Colon (tissue), 2 donors: ENCODE results near the gene AGER.
"Not testable (repeated sequence)": the region's sequence is repeated elsewhere in the genome, so short reads cannot be mapped to it uniquely, and the experiment has no call there.

Experiments used
- FAIRE-seq: peaks from 2 replicates; lab custom pipeline; 2012; peaks lifted over from hg19 to GRCh38; lab: Jason Lieb, UNC
- donor health status: control.
- donor health status: control.

Gene AGER

DNA sequence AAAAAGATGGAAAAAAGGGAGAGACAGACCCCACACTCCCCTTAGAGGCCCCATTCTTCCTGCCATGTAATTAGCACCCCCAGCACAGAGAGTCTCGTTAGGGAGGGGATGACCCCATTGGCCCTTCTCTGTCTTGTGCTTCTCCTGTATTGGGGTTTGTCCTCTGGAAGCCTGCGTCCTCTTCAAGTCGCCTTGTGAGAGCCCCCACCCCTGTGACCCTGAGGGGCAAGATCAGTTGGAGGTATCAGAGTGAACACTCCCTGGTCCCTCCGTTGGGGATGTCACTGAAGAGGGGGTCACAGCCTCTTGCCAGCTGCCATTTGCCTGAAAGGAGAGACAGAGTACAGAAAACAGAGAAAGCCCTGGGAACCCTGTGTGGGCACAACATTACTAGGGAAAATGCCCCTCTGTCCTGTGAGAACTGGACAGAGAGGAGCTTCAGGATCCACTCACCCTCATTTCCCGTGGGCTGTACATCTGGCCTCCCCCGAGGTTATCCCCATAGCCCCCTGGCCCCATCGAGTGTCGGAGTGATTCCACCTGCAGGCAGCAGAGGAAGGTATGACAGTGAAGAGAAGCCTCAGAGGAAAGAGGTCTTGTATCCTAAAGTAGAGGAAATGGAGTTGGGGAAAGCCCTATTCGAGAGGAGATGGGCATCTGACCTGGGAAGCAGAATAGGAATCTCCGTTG is 2.2 kb upstream of the AGER start:
- FAIRE-seq, result not testable (repeated sequence)

DNA sequence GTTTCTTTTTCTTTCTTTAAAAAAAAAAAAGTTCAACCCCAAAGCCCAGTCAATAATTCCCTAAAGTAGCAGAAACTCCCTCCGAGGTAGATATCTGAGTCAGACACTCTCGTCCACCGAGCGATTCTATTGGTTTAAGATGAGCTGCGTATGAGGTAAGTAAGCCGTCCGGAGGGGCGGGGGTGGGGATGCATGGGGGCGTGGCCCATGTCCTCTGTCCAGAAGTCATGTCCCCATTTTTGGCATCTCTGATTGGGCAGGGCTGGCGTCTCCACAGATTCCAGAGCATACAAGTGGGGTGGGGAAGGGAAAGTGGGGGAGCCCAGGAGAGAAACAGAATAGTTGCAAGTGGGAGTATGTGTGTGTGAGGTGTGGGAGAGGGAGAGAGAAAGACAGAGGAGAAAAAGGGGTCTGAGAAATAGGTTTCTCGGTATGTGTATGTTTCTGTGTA is 1.7 kb upstream of the AGER start:
- FAIRE-seq, result not testable (repeated sequence)

DNA sequence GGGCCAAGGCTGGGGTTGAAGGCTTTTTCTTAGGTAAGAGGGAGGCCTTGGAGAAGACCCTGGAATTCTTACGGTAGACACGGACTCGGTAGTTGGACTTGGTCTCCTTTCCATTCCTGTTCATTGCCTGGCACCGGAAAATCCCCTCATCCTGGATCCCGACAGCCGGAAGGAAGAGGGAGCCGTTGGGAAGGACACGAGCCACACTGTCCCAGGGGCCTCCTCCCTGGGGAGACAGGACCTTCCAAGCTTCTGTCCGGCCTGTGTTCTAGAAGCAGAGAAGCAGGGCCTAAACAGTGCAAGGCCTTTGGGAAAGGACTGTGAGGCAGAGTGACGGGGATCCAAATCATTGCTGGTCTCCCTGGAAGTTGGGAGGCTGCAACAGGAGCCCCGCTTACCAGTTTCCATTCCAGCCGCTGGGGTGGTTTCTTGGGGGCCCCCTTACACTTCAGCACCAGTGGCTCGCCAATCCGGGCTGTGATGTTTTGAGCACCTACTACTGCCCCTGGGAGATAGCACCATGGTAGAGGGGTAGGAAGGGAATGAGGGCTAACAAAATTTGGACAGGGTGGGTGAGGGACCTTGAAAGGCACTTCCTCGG is 470 bp downstream of the AGER start:
- no peak for FAIRE-seq

DNA sequence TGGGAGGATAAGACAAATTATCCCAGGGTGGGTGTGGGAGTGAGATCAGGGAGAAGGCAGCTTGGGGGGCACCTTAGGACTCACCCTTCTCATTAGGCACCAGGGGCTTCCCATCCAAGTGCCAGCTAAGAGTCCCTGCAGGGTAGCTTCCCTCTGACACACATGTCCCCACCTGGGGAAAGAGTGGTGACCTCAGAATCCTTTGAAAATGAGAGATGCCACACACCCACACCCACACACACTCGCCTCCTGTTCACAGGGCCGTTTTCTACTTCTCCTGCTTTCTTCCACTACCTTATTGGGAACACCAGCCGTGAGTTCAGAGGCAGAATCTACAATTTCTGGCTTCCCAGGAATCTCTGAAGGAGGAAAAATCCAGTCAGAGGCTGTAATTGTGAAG is 1.0 kb downstream of the AGER start:
- no peak for FAIRE-seq

DNA sequence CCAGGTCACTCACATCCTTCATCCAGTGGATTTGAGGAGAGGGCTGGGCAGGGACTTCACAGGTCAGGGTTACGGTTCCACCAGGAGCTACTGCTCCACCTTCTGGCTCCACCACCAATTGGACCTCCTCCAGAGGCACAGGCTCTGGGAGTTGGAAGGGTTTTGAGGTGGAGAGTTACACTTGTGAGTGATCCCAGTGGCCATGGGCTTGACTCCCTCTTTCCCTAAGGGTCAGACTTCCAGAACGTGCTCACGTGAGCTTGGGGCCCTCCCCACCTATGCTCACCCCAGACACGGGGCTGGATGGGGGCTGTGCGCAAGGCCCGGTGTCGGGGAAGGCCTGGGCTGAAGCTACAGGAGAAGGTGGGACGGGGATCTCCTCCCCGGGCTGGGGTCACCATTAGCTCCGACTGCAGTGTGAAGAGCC is 1.5 kb downstream of the AGER start:
- FAIRE-seq, result no peak

DNA sequence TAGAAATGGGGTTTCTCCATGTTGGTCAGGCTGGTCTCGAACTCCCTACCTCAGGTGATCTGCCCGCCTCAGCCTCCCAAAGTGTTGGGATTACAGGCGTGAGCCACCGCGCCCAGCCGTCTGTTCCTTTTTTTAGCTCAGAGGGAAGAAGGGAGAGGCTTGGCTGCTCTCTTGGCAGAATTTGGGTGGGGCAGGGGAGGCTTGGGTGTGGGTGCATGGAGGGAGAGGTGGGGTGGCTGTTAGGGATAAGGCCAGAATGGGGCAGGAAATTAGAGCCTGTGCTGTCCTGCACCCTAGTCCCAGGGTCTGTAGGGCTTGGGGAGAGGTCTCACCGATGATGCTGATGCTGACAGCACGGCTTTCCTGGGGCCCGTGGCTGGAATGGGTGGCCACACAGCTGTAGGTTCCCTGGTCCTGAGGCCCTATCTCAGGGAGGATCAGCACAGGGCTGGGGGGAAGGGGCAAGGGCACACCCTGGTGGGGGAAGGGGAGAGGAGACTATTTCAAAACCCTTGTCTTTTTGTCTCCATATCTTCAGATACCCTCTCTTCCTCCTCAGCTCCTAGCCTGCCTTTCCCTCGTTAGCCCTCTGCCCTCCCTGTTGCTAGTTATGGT is 2.0 kb downstream of the AGER start:
- FAIRE-seq, result no peak

DNA sequence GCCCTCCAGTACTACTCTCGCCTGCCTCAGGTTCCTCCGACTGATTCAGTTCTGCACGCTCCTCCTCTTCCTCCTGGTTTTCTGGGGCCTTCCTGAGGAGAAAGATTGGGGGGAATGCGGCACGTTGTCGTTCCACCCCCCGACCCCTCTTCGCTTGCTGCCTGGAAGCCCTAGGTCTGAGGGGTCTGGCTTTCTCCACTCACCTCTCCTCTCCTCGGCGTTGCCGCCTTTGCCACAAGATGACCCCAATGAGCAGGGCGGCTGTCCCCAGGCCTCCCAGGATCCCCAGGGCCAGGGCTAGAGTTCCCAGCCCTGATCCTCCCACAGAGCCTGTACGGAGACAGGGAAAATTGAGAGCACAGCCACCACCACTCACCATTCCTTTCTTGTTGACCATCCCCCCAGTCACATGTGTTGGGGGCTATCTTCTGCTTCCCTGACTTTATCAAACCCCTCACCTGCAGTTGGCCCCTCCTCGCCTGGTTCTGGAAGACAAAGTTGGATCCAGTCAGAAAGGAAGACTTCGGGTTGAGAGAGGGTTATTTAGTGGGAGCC is 2.8 kb downstream of the AGER start:
- FAIRE-seq, result no peak

DNA sequence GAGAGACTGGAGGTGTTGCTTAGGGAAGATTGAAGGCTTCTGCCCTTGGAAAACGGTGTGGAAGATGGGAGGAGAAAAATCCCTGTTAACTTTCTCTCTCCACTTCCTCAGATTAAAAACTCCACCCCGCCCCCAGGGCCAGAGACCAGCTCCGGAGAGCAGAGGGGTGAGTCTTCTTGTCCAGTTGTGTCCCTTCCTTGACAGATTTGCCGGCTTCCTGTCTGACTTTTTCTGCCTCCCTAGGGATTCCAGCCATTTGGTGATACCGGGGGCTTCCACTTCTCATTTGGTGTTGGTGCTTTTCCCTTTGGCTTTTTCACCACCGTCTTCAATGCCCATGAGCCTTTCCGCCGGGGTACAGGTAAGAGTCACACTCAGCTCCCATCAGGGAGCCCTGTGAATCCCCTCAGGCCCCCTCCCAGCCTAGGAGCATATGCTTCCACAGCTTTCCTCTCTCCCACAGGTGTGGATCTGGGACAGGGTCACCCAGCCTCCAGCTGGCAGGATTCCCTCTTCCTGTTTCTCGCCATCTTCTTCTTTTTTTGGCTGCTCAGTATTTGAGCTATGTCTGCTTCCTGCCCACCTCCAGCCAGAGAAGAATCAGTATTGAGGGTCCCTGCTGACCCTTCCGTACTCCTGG is 4.2 kb downstream of the AGER start:
- no peak for FAIRE-seq

DNA sequence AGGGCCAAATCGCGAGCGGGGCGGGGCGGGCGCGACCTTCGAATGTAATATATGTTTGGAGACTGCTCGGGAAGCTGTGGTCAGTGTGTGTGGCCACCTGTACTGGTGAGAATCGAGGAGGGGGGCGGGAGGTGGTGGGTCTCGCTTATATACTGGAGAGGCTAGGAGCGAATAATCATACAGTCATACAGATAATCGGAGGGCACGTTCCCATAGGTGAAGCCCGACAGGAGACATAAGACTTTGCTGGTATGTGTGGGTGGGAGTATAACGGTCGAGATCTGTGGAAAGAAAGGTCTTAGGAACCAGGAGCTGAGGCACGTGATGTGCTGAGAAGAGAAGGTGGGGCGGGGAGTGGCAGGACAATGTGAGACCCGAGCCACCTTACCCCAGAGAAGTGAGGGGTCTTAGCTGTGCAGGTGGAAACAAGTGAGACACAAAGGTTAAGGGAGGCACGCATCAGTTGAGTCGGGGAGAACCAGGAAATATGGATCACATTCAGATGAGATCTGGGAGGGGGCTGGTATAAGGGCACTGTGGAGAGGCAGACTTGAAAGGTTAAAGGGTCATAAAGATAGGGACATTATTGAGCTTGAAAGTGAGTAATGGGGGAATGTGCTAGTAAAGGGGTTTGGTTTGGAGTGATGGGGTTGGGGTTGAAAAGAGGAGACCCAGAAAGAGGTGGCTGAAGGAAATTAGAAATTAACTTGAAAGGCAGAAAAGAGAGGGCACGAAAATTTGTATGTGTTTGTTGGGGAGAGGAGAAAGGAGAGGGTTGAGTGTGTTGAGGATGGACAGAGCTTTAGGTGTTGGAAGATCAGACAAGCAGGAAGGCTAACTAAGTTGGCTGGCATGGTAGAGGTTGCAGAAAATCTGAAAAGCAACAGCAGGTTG is 5.3 kb downstream of the AGER start:
- FAIRE-seq, result no peak

DNA sequence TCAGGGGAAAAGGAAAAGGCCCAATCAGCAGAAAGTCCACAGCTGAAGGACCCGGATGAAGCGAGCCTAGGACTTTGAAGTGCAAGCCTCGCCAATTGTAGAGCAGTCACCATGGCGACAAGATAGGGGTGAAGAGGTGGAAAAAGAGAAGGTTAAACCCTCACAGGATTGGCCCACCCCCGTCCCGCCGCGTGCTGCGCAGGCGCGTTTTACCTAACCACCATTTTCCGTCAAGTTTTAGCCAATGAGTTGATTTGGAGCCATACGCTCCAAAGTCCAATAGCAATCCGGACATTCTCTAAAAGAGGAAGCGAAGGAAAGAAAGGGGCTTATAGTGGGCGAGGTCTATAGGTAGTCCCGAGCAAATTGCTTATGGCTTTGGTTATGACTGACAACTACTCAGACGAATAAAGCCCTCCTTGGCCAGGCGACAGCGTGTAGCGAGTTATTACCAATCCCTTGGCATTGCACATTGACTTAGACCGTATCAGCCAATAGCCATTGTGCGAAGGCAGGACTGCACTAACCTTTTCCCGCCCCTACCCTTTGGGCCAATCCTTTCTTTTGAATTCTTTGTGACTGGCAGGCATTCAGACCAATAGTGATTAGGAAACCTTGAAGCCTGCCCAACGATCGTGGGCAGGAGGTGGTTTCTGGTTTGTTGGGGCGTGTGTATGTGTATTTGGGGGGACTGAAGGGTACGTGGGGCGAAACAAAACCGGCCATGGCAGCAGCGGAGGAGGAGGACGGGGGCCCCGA is 6.1 kb downstream of the AGER start, which contains the start of gene RNF5:
RNF5 (plus strand) TSS at position 618 of the 759 bp plus-strand sequence; CDS start at position 725, 107 bp downstream.
- FAIRE-seq, result peak; percentile 95

DNA sequence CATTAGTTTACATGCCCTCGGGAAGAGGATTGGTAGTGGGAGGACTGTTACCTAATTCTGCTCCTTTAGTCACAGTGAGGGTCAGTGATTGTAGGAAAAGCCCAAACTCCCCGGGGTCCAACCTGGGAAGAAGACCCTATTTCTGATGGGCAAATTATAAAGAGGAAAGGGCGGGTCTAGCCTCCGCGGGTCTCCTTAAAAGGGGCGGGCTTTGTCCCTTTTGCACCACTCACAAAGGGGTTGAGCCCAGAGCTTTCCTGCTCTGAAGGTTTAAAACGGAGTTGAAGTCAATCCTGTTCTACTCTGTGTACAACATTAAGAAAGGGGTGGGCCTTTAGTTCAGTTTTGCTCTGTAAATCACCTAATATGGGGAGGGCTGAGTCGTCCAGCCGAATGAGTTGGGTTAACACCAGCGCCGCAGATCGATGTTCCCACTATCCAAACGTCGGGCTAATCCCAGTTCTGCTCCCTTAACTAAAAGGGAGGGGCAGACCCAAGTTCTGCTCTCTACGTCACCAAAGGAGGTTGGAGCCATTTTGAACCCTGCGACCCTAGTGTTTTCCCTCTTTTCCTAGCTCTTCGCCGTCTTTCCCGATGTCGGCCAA is 6.8 kb downstream of the AGER start:
- FAIRE-seq, result no peak

DNA sequence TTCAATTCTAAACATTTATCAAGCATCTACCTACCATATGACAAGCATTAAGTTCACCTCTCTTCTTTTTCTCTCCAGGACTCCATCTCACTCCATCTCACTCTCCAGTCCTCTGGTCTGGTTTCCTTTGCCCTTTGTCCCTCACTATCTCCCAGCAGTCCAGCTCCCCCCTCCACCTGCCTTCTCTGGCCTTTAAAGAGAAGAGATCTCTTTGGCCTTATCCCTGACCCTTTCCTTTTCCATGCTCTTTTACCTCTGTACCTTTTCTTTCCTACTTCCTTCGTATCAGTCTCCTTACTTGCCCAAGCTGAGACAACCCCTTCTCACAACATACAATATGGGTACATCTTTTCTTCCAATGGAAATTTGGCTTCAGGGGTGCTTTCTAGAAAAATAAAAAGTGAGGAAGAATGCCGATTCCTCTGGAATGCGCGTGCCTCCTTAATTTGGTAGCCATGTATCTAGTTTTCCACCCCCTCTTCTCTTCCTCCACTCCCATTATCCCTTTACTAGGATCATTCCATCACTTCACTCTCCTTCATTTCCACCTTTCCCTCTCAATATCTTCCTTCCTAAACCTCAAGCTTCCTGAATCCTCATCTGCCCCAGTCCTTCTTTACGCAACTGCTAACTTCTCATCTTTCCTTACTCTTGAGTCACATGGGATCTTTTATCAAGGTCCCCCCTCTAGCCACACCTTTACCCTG is 7.4 kb downstream of the AGER start:
- FAIRE-seq, result no peak

DNA sequence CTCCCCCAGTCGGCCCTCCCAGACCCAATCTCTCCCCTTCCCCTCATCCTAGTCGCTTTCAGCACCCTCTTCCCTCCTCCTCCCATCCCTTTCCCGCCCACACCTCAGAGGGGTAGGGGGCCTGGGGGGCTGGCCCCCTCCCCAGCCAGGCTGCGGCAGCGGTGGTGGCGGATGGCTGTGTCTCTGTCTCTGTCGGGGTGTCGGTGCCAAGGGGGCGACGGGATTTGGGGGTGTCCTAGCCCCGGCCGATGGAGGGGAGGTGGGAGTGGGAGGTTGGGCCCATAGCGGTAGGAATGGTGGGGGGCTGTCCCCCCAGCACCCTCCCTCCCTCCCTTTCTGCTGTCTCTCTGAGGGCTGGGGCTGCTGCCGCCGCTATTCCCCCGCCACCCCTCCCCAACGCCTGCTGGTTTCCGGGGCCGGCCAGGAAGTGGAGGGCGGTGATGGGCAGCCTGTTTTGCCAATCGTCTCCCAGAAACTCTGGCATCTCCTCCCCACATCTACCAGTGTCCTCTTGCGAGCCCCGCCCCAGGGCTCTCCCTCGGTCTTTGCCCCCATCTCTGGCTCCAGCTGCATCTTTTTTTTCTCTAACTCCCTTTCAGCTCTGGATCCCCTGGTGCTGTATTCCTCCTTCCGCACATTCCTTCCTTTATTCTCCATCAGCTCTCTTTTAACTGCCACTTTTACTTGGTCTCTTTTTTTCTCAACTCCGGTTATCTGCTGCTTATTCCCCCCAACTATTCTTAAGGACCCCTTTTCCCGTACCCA is 8.2 kb downstream of the AGER start, which contains the start of gene AGPAT1:
AGPAT1 (minus strand) TSS at position 374 of the 765 bp plus-strand sequence. CDS start 4,588 bp downstream, outside the sequence.
- no peak for FAIRE-seq

DNA sequence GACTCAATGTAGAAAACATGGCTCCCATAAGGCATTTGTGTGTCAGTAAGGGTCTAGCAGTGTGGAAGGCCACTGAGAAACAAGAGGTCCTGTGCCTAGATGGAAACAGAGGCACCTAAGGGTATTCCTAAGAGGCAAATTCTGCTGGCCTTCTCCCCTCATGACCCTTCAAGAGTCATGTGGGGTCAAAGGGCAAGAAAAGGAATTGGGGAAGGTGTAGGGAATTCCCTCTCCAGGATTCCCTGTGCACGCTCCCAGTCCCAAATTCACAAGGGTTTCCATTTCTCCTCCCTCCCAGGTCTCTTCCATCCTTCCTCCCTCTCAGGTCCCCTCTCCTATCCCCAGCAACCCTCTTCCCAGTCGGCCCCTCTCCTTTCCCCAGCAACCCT is 8.7 kb downstream of the AGER start:
- no peak for FAIRE-seq

DNA sequence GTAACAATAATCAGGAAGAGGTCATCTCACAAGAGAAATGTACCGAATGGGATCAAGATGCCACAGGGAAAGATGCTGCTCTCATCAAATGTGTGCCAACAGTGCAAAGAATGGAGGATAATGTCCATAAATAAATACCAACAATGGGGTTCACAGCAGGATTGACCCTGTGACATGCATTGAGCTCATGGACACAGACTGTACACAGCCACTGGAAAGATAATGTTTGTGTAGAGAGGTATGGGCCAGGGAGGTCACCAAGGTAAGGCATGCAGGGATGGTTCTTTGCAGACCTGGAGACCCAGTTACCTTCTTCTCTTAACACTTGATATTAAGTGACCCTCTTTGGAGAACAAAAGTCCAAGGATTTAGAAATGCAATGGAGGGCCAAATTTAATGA is 9.6 kb downstream of the AGER start:
- FAIRE-seq, result no peak

DNA sequence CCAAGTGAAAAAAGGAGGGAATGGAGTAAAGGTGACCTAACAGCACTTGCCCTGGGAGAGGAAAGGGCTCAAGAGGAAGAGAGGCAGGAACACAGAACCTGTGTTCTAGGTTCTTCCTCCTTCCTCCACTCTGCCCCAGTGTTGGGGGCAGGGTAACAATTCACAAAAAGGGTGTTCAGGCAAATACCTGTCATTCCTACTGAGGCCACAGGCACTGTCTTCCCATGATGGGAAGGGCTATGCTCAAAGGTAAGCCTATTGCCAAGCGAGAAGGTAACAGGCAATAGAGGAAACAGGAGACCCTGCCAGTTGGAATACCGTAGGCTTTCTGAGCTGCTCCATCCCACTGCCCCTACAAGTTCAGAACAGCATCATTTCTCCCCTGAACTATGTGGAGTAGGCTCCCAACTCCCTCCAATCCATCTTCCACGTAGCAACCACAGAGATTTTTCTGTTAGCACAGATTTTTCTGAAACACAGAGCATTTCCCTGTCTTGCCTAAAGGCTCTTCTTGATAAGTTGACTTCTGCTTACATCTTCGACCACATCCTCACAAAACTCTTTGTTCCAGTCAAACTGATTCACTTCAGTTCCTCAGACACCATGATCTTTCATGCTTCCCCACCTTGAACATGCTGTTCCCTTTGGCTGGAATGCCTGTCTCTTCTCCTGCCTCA is 10.9 kb downstream of the AGER start:
- no peak for FAIRE-seq

DNA sequence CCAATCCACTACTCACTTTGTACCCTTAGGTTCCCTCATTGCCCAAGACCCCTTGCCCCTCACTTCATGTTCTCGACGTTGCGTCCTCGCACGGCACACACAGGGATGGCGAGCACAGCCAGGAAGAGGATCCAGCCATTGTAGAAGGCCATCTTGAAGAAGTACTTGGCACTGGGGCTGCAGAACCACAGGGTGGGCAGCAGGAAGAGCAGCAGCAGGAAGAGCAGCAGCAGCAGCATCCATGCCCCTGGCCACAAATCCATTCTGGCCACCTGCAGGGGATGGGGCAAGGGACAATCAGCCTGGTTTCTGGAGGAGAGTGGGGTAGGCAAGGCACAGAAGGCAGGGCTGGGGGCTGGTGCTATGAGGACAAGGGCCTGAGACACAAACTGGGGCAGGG is 12.8 kb downstream of the AGER start:
- no peak for FAIRE-seq

DNA sequence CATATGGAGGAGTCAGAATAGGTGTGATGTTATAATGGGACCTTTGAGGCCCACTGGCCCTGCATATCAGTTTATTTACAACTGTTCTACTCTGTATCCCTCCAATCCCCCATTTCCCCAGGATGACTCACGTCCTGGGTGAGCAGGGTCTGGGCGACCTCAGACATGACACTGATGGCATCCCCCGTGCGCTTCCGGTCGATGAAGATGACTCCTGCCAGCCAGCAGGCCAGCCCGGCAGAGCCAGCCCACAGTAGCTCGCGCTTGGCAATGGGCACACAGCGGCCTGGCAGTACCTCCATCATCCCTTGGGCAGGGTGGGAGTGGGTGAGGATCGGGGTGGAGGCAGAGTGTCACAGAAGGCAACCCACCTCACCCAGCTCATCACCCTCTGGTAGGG is 13.8 kb downstream of the AGER start:
- FAIRE-seq, result no peak
